ENCODE data around the gene KIF13A. TPM values are rescaled to one million over a fixed set of nuclear protein-coding genes. Genes with fewer than 3 reads are reported as not detected.

Gene KIF13A
- total RNA-seq, 1 experiment from 2014 or later, result 19.7 TPM

DNA sequence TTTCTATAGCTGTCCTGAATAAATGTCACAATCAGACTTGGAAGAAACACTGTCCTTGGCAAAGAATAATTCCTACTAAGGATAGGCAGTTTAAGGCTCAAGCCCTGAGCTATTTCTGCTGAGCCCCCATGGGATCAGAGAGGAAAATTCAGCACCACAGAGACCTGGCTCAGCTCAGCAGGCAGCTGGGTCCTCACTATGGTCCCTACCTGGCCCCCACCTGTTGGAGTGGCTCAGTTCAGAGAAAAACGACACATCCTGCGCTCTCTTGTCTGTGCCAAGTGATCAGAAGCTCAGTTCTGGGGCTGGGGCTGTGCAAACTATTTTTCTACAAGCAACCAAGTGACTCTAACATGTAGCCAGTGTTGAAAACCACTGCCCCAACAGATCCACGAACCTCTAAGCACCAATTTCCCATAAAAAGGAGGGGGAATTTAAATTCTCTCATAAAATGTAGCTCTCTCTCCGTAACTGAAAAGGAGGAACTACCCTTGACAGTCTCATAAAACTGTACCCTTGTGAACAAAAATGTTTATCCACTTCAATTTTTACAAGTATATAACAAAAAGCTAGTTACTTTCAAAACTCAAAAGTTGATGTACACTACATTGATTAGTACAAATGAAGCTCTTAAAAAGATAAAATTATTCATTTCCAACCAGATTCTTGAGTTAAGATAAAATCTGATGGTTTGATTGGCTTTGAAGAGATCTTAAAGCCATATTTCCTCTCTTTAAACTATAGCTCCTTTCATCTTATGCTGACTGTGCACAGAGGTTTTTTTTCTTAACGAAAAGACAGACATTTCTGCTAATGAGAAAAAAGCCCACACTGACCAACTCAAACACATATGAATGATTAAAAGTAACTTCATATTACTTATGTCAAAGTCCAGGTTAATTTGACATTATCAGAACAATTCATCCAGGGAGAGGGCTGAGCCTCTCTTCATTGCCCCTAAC, 52.0 kb downstream of the KIF13A start:
- no peaks in the 10 kb centered on the region for H3K36me3 ChIP-seq (ENCODE audit: insufficient read depth, low read length, poor library complexity, severe bottlenecking)
- H3K9me3 ChIP-seq (ENCODE audit: low read depth, low read length, poor library complexity, severe bottlenecking), result no peaks in the 10 kb centered on the region
- ChIA-PET POLR2A (ENCODE audit: low non-redundant PET) (no interaction called here), CTCF (no interaction called here)
- H3K27me3 ChIP-seq (replicated peaks; ENCODE audit: insufficient read depth, low read depth, low read length, poor library complexity), result no peaks in the 10 kb centered on the region
- intact Hi-C loops (cut with micrococcal nuclease; ENCODE audit: unreplicated experiment), result no loop called here
- no peak overlapping the region for H3K4me3 ChIP-seq (ENCODE audit: low read depth, low read length, poor library complexity, severe bottlenecking)
- no peak for TF ChIP-seq CTCF (conservative IDR thresholded peaks at IDR 0.05; ENCODE audit: low read depth, low read length)
- no peak for TF ChIP-seq EZH2 (IDR thresholded peaks at IDR 0.05; ENCODE audit: borderline replicate concordance, low read depth, low read length, poor library complexity, severe bottlenecking)
- H3K4me1 ChIP-seq (ENCODE audit: insufficient read depth, low read length, poor library complexity, severe bottlenecking), result peaks cover 29% of the 10 kb centered on the region
- BruUV-seq (replicated peaks), result no TSS peak
- no peak for DNase-seq (ENCODE audit: low spot score)
- H3K27ac ChIP-seq (ENCODE audit: low read depth, low read length, poor library complexity, severe bottlenecking), result no peak overlapping the region

DNA sequence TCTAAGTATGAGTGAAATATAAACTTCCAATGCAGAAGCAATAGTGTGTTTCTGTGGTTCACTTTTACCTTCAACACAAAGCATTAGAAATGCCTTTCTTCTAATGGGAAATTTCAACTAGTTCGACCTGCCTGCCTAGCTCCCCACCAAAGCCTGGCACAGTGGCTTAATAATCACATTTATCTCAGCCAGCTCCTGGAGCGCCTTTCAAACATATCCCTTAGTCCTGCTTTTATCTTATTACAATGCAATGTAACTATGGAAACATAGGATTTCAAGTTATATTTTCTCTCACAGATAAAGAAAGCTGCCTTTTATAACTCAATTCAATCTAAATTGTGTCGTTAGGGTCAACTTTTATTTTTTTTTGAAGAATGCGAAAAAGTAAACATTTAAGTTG, 53.7 kb downstream of the KIF13A start:
- POLR2A ChIA-PET (ENCODE audit: low non-redundant PET), result no interaction called here
- Histone ChIP-seq H3K27ac (ENCODE audit: low read depth, low read length, poor library complexity, severe bottlenecking) (no peak overlapping the region), H3K4me1 (ENCODE audit: insufficient read depth, low read length, poor library complexity, severe bottlenecking) (peaks cover 16% of the 10 kb centered on the region), H3K4me3 (ENCODE audit: low read depth, low read length, poor library complexity, severe bottlenecking) (no peak overlapping the region), H3K36me3 (ENCODE audit: insufficient read depth, low read length, poor library complexity, severe bottlenecking) (no peaks in the 10 kb centered on the region), H3K27me3 (replicated peaks; ENCODE audit: insufficient read depth, low read depth, low read length, poor library complexity) (no peaks in the 10 kb centered on the region), H3K9me3 (ENCODE audit: low read depth, low read length, poor library complexity, severe bottlenecking) (no peaks in the 10 kb centered on the region)
- CTCF ChIA-PET, result no interaction called here
- no peak for DNase-seq (ENCODE audit: low spot score)
- no peak for TF ChIP-seq CTCF (conservative IDR thresholded peaks at IDR 0.05; ENCODE audit: low read depth, low read length)
- TF ChIP-seq EZH2 (IDR thresholded peaks at IDR 0.05; ENCODE audit: borderline replicate concordance, low read depth, low read length, poor library complexity, severe bottlenecking), result no peak
- intact Hi-C loops (cut with micrococcal nuclease; ENCODE audit: unreplicated experiment), result no loop called here
- no TSS peak for BruUV-seq (replicated peaks)

DNA sequence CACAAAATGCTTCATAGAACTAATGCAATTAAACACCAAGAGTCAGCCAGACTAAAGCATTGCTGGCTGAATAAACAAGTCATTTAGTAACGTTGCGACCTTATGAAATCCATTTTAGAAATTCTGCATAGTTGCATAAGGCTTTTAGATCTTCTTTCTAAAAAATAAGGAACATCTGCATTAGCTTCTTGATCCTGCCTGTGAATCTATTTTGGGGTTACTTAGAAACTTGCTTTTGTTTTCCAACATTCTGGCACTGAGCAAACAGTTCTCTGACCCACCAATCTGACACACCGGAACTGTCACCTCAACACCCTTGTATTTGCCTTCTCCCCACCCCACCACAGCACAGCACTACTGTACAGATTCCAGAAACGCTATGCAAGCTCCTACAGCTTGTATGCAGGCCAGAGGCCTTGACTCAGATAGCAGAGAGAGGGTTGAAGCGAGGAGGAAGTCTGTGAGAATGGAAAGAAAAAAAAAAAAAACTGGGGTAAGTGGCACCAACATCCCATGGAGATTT, 55.0 kb downstream of the KIF13A start:
- TF ChIP-seq EZH2 (IDR thresholded peaks at IDR 0.05; ENCODE audit: borderline replicate concordance, low read depth, low read length, poor library complexity, severe bottlenecking), result no peak
- no peak for TF ChIP-seq CTCF (conservative IDR thresholded peaks at IDR 0.05; ENCODE audit: low read depth, low read length)
- H3K4me1 ChIP-seq (ENCODE audit: insufficient read depth, low read length, poor library complexity, severe bottlenecking), result peaks cover 10% of the 10 kb centered on the region
- no peaks in the 10 kb centered on the region for H3K27me3 ChIP-seq (replicated peaks; ENCODE audit: insufficient read depth, low read depth, low read length, poor library complexity)
- H3K4me3 ChIP-seq (ENCODE audit: low read depth, low read length, poor library complexity, severe bottlenecking), result no peak overlapping the region
- intact Hi-C loops (cut with micrococcal nuclease; ENCODE audit: unreplicated experiment), result no loop called here
- CTCF ChIA-PET, result no interaction called here
- DNase-seq (ENCODE audit: low spot score), result no peak
- BruUV-seq (replicated peaks), result no TSS peak
- H3K9me3 ChIP-seq (ENCODE audit: low read depth, low read length, poor library complexity, severe bottlenecking), result no peaks in the 10 kb centered on the region
- H3K36me3 ChIP-seq (ENCODE audit: insufficient read depth, low read length, poor library complexity, severe bottlenecking), result no peaks in the 10 kb centered on the region
- POLR2A ChIA-PET (ENCODE audit: low non-redundant PET), result no interaction called here
- no peak overlapping the region for H3K27ac ChIP-seq (ENCODE audit: low read depth, low read length, poor library complexity, severe bottlenecking)

Measured in A673 (cell line).